Esophagus muscularis mucosa (tissue), 4 donors: ENCODE results near the gene PDGFRB. TPM values are rescaled to one million over a fixed set of nuclear protein-coding genes. Genes with fewer than 3 reads are reported as not detected.

ENCODE experiments used
- DNase-seq: peaks from one replicate; pipeline ENCODE4 v3.0.0-alpha.2; 2017; ENCODE audit errors: extremely low spot score
- H3K27ac ChIP-seq, 4 donors: fragments of 200-600 bp; sonication (generic); replicated peaks in 1 of 4; 1 replicate in 3 of 4; 2 replicates in 1 of 4; pipeline ENCODE4 v1.5.1; 2016 to 2019; ENCODE audit warnings: mild to moderate bottlenecking in 1 of 4
- H3K27me3 ChIP-seq, 4 donors: fragments of 200-600 bp; sonication (generic); one replicate each; pipeline versions ENCODE4 v1.5.1 to v1.6.0; 2016 to 2019
- H3K36me3 ChIP-seq, 4 donors: fragments of 200-600 bp; sonication (generic); one replicate each; pipeline ENCODE4 v1.5.1; 2016 to 2019
- H3K4me1 ChIP-seq, 4 donors: fragments of 200-600 bp; sonication (generic); one replicate each; pipeline ENCODE4 v1.5.1; 2016 to 2019
- H3K4me3 ChIP-seq, 4 donors: fragments of 200-600 bp; sonication (generic); 1 replicate in 2 of 4; 2 replicates in 2 of 4; pipeline ENCODE4 v1.5.1; 2016 to 2019; ENCODE audit warnings: mild to moderate bottlenecking in 4 of 4, moderate library complexity in 1 of 4
- H3K9me3 ChIP-seq, 4 donors: fragments of 200-600 bp; sonication (generic); 1 replicate in 3 of 4; 2 replicates in 1 of 4; pipeline ENCODE4 v1.5.1; 2016 to 2019
- EP300 ChIP-seq: sonication (generic); formaldehyde crosslinking; IDR thresholded peaks from one replicate; pipeline ENCODE4 v1.6.1; 2017; ENCODE audit warnings: antibody characterized with exemption
- POLR2A ChIP-seq: fragments of 450-650 bp; IDR thresholded peaks from one replicate; pipeline ENCODE4 v1.6.1; 2017; ENCODE audit warnings: antibody characterized with exemption, moderate library complexity, mild to moderate bottlenecking, low read depth
- POLR2AphosphoS5 ChIP-seq, 2 donors: sonication (generic); formaldehyde crosslinking; IDR thresholded peaks; one replicate each; pipeline ENCODE4 v1.6.1; 2017; ENCODE audit warnings: antibody characterized with exemption in 2 of 2
- WGBS: methylation state at CpG from one replicate; pipeline ENCODE4 v1.1.5; 2018; 5-methylcytosine and 5-hydroxymethylcytosine counted together
- intact Hi-C: fragments of 100-400 bp; cut with DNase I; formaldehyde crosslinking; loops from one replicate; pipeline ENCODE4 v1.15.1; 2023
- total RNA-seq, 4 donors: library from RNA; depleted of rRNA; stranded (reverse); fragments of >200 nt; gene quantifications; one replicate each; pipeline versions ENCODE4 v1.1.0 to v1.2.1, GENCODE V29; 2016
- TF ChIP-seq, protein P1 (sequence below), 3 experiments: fragments of 200-600 bp in 2 of 3; fragments of 450-650 bp in 1 of 3; sonication (generic) in 2 of 3; IDR thresholded peaks; one replicate each; pipeline ENCODE4 v1.5.1; 2017 to 2019; ENCODE audit warnings: antibody characterized with exemption in 3 of 3, mild to moderate bottlenecking in 2 of 3, moderate library complexity in 1 of 3

Gene PDGFRB
- total RNA-seq, 4 donors from 2014 or later = 83.1 to 219 (median 141) TPM

DNA sequence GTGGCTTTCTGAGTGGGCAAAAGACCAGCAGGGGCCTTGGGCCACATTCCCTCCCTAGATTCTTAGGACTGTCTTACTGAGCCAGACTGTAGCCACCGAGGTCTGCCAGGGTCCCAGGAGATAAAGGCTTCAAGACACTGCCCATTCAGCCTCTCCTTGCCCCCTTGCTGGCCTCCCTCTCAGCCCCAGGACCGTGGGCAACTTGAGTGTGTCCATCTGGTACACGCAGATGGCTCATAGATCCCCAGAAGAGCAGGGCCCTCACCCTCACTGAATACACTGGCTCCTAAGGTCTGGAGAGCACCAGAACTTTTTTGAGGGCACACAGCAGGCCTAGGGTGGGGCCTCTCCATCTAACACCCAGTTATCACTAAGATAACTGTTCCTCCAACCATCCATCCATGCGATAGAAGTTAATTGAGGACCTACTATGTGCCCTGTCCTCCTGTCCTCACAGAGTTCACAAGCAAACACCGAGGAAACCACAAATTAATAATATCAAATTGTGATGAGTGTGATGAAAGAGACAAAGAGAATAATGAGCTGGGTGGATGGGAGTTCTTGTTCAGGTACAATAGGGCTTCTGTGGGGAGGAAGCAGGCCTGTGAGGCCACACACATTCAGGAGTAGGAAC is 4.9 kb upstream of the PDGFRB start:
- Histone ChIP-seq H3K4me3 (no peak overlapping the region), H3K27me3 (no peaks in the 10 kb centered on the region), H3K27ac (peak overlapping the region; percentile 85 to 90 (median 88)), H3K36me3 (no peaks in the 10 kb centered on the region), H3K4me1 (peaks cover 46 to 75% (median 69%) of the 10 kb centered on the region in 4 donors), H3K9me3 (no peaks in the 10 kb centered on the region)
- intact Hi-C loops = loop anchor here (1.0 to 5.0 kb wide), 4 partner anchors 30 to 277 kb away; no protein-coding TSS in a partner anchor
- no peak for DNase-seq
- WGBS = 72% methylated on average over 4 of the region's 5 CpGs
- TF ChIP-seq POLR2AphosphoS5 (IDR thresholded peaks at IDR 0.05) = no peak
- TF ChIP-seq POLR2A = no peak
- TF ChIP-seq, protein P1, sequence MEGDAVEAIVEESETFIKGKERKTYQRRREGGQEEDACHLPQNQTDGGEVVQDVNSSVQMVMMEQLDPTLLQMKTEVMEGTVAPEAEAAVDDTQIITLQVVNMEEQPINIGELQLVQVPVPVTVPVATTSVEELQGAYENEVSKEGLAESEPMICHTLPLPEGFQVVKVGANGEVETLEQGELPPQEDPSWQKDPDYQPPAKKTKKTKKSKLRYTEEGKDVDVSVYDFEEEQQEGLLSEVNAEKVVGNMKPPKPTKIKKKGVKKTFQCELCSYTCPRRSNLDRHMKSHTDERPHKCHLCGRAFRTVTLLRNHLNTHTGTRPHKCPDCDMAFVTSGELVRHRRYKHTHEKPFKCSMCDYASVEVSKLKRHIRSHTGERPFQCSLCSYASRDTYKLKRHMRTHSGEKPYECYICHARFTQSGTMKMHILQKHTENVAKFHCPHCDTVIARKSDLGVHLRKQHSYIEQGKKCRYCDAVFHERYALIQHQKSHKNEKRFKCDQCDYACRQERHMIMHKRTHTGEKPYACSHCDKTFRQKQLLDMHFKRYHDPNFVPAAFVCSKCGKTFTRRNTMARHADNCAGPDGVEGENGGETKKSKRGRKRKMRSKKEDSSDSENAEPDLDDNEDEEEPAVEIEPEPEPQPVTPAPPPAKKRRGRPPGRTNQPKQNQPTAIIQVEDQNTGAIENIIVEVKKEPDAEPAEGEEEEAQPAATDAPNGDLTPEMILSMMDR (IDR thresholded peaks at IDR 0.05) = no peak
- TF ChIP-seq EP300 = no peak

DNA sequence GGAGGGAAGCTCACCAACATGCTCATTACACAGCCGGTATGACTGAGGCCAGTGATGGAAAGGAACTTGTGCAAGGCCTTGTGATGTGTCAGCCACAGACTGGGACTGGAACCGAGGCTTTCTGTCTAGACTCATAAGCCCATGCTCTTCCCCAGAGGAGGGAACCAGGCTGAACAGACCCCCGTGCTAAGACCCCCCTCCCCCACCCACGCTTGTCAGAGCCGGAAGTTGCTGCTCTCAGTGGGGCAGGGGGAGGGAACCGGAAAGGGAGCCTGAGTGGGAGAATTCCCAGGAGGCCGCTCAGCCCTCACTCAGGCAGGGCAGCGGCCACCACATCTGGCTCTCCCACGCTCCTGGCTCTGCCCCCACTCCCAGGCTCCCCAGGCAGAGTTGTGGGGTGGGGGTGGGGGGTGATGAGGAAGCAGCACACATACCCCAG is 4.1 kb upstream of the PDGFRB start:
- Histone ChIP-seq H3K4me1 (peaks cover 42 to 80% (median 70%) of the 10 kb centered on the region in 4 donors), H3K27ac (peak overlapping the region; percentile 85 to 90 (median 88))

DNA sequence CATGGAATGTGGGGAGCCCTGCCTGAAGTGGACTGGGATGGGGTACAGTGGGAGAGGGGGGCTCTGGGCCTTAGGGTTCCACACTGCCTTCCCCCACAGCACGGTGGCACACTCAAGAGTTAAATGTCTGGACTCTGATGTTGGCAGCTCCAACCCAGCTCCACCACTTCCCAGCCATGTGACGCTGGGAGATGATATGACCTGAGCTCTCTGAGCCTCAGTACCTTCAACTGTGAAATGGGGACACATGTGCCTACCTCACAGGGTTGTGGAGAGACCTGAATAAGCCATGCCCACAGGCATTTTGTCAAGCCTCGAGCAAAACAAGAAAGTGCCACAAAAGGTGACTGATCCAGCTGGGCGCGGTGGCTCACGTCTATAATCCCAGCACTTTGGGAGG is 3.4 kb upstream of the PDGFRB start:
- TF ChIP-seq, protein P1 (IDR thresholded peaks at IDR 0.05) = no peak
- no peak for TF ChIP-seq POLR2AphosphoS5 (IDR thresholded peaks at IDR 0.05)
- TF ChIP-seq POLR2A = no peak
- no peak for TF ChIP-seq EP300
- 90% methylated on average over 6 of the region's 6 CpGs for WGBS
- Histone ChIP-seq H3K9me3 (no peaks in the 10 kb centered on the region), H3K27me3 (no peaks in the 10 kb centered on the region), H3K27ac (peak overlapping the region; percentile 85 to 90 (median 88)), H3K4me3 (no peak overlapping the region), H3K4me1 (peaks cover 37 to 80% (median 70%) of the 10 kb centered on the region in 4 donors), H3K36me3 (no peaks in the 10 kb centered on the region)
- no peak for DNase-seq
- intact Hi-C loops = no loop called here

More for the DNA sequence above, 4.1 kb upstream of the PDGFRB start:
- Histone ChIP-seq H3K27me3 (no peaks in the 10 kb centered on the region), H3K4me3 (no peak overlapping the region), H3K36me3 (no peaks in the 10 kb centered on the region), H3K9me3 (no peaks in the 10 kb centered on the region)
- TF ChIP-seq, protein P1 (IDR thresholded peaks at IDR 0.05) = no peak
- peak in 1 of 2 donors; percentile 10 for TF ChIP-seq POLR2AphosphoS5 (IDR thresholded peaks at IDR 0.05)
- TF ChIP-seq POLR2A = no peak
- WGBS = 80% methylated on average over 1 of the region's 9 CpGs
- no peak for DNase-seq
- intact Hi-C loops = loop anchor here (2.0 to 5.0 kb wide), 3 partner anchors 29 to 278 kb away; no protein-coding TSS in a partner anchor

DNA sequence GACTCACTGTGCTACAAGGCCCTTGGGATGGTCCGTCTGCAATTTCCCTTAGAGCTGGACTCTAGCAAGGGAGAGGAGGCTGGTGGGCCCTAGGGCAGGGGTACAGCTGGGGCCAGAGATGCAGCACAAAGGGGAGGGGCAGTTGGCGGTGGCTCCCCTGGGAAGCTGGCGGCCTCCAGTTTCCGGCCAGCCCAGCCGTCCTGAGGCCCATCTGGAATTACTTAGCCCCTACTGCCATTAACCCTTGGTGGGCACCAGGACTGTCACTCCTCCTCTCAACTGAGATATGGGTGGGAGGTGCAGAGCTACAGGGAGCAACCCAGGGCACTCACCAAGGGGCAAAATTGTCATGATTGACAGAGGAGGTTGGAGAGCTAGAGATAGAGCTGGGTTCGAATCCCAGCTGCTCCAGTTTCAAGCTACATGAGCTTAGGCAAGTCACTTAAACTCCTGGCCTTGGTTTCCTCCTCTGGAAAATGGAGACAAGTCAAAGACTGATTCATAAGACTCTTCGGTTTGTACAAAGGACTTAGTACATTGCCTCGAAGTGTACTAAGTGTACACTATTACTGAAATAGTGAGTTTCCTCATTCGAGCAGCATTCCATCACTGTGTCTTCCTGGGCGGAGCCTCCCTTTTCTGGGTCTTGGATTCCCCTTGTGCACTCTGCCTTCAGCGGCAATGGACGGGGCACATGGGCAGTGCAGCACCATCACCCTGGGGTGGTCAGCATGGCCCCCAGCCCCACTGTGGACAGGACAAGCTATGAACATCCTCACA is 2.7 kb upstream of the PDGFRB start:
- no peaks in the 10 kb centered on the region for H3K27me3 ChIP-seq
- peak overlapping the region; percentile 85 to 90 (median 88) for H3K27ac ChIP-seq
- TF ChIP-seq POLR2A (no peak), POLR2AphosphoS5 (IDR thresholded peaks at IDR 0.05) (peak in 1 of 2 donors; percentile 19)
- no peak overlapping the region for H3K4me3 ChIP-seq
- intact Hi-C loops = no loop called here
- 51% methylated on average over 10 of the region's 12 CpGs for WGBS
- H3K4me1 ChIP-seq = peaks cover 31 to 80% (median 70%) of the 10 kb centered on the region in 4 donors
- DNase-seq = no peak
- no peaks in the 10 kb centered on the region for H3K9me3 ChIP-seq
- H3K36me3 ChIP-seq = no peaks in the 10 kb centered on the region

DNA sequence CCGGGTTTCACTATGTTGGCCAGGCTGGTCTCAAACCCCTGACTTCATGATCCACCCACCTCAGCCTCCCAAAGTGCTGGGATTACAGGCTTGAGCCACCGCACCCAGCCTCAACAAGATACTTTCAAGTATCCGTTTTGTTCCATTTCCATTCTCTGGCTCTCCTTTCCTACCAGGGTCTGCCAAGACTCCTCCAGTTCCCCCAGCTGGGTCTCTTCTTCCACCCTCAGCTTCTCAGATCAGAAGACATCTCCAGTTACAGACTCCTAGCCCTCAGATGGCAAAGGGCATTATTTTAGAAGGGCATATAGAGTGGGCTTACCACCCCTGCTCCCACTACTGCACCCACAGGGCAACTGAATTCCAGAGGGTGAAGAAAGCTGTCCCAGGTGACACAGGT is 1.5 kb upstream of the PDGFRB start:
- no peaks in the 10 kb centered on the region for H3K27me3 ChIP-seq
- no peak overlapping the region for H3K4me3 ChIP-seq
- intact Hi-C loops = no loop called here
- DNase-seq = no peak
- H3K4me1 ChIP-seq = peaks cover 29 to 89% (median 78%) of the 10 kb centered on the region in 4 donors
- peaks cover 0 to 8% (median 2%) of the 10 kb centered on the region in 4 donors for H3K36me3 ChIP-seq
- no peaks in the 10 kb centered on the region for H3K9me3 ChIP-seq
- H3K27ac ChIP-seq = peak overlapping the region; percentile 85 to 90 (median 88)
- WGBS = 71% methylated on average over 3 of the region's 3 CpGs
- no peak for TF ChIP-seq EP300
- no peak for TF ChIP-seq POLR2AphosphoS5 (IDR thresholded peaks at IDR 0.05)
- TF ChIP-seq, protein P1 (IDR thresholded peaks at IDR 0.05) = no peak
- TF ChIP-seq POLR2A = no peak
